KG1 (cell line): ENCODE results near the gene ZNF383.
"Not testable (repeated sequence)": the region's sequence is repeated elsewhere in the genome, so short reads cannot be mapped to it uniquely, and the experiment has no call there.

Source experiments
- DNase-seq: peaks from one replicate; lab custom pipeline; 2025; lab: John Stamatoyannopoulos, UW

The ZNF383 gene

DNA sequence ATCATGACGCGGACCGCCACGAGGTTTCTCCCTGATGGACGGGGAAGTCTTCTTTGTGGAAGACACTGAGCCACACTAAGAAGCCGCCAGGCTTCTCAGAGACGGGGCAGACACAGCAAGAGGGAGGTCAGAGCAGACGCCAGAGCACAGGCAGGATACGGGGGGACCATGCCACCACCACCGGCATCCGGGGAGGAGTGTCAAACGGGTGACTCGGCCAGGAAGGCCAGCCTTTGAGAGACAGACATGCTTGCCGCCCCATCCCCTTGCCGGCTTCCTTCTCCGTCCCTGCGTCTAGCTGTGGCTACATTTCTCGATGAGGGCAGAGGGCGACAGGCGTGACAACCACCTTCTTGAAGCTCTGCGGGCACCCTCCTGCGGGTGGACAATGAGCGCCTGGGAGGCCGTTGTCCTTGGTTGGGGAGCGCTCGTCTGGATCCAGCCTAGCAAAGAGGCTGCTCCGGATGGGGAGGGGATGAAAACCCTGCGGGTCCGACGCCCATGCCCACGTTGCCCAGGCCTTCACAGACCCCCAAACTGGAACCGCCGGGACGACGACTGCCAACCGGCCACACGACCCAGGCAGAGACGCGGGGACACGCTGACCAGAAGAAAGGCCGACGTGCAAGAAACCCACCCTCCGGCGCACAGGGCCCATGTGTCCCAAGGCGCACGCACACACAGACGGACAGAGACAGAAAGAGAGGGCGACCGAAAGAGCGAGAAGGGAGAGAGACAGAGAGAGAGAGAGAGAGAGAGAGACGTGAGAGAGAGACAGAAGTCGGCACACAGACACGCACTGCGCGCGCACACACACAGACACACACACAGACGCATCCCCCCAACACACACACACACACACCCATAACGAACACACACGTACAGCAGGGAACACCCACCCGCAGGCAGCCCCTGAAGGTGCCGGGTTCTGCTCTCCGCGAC lies 75.3 kb downstream of the ZNF383 start:
- DNase-seq = not testable (repeated sequence)

DNA sequence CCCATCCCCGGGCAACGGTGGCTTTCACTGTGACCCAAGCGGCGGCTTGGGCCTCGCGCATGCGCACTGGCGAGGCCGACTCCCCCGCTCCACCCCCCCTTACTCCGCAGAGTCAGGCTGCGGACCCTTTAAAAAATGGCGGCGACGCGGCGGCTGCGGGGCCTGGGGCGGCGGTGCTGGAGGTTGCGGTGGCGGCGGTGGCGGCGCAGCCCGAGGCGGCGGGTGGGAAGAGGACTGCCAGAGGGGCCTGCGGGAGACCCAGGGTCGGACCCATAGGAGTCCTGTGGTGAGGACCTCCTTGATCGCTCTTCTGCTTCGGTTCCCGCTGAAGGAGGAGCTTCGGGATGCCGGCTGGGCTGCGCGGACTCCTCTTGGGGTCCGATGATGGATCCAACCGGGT lies 76.2 kb downstream of the ZNF383 start:
- DNase-seq = not testable (repeated sequence)
